Skeletal muscle cell (primary cell): ENCODE results near the gene PRR22.
"Not testable (repeated sequence)": the region's sequence is repeated elsewhere in the genome, so short reads cannot be mapped to it uniquely, and the experiment has no call there.

Experiments used
- DNase-seq: peaks from one replicate; pipeline ENCODE4 v3.0.0-alpha.2; 2010; ENCODE audit warnings: low read depth
- H3K4me3 ChIP-seq: 2 replicates; pipeline ENCODE4 v1.5.1; 2011; ENCODE audit warnings: low read depth, mild to moderate bottlenecking, control low read depth, low read length, moderate library complexity

The PRR22 gene

GRCh38 chr19:5795382-5795919 lies 10.9 kb upstream of the PRR22 start:
- no peak for DNase-seq
- no peak overlapping the region for H3K4me3 ChIP-seq

GRCh38 chr19:5793188-5793587 lies 8.6 kb upstream of the PRR22 start:
- no peak for DNase-seq
- no peak overlapping the region for H3K4me3 ChIP-seq

GRCh38 chr19:5792224-5792623 lies 7.7 kb upstream of the PRR22 start:
- no peak for DNase-seq
- no peak overlapping the region for H3K4me3 ChIP-seq

GRCh38 chr19:5790559-5791520 lies 6.3 kb upstream of the PRR22 start, which contains the start of gene DUS3L:
DUS3L (minus strand) TSS chr19:5791163; CDS start chr19:5791141, 22 bp downstream.
- peak within 1 kb of the TSS; percentile 92 for H3K4me3 ChIP-seq
- peak; percentile 96 for DNase-seq

- H3K4me3 ChIP-seq = peak overlapping the region; percentile 92
- no peak for DNase-seq
Observed at GRCh38 chr19:5789886-5790558, 5.5 kb upstream of the PRR22 start.

GRCh38 chr19:5789351-5789761 lies 4.8 kb upstream of the PRR22 start:
- no peak for DNase-seq
- no peak overlapping the region for H3K4me3 ChIP-seq

- H3K4me3 ChIP-seq = no peak overlapping the region
- no peak for DNase-seq
Observed at GRCh38 chr19:5788422-5788821, 3.9 kb upstream of the PRR22 start.

- H3K4me3 ChIP-seq = no peak overlapping the region
- no peak for DNase-seq
Observed at GRCh38 chr19:5787409-5788182, 3.0 kb upstream of the PRR22 start.

GRCh38 chr19:5786593-5787408 lies 2.3 kb upstream of the PRR22 start:
- no peak for DNase-seq
- H3K4me3 ChIP-seq = no peak overlapping the region

GRCh38 chr19:5785423-5785822 lies 877 bp upstream of the PRR22 start:
- DNase-seq = no peak
- no peak overlapping the region for H3K4me3 ChIP-seq

- no peak overlapping the region for H3K4me3 ChIP-seq
- DNase-seq = no peak
Observed at GRCh38 chr19:5782945-5783919, 1.3 kb downstream of the PRR22 start.

GRCh38 chr19:5782322-5782721 lies 2.2 kb downstream of the PRR22 start:
- no peak for DNase-seq
- H3K4me3 ChIP-seq = no peak overlapping the region

GRCh38 chr19:5780916-5781315 lies 3.6 kb downstream of the PRR22 start:
- H3K4me3 ChIP-seq, DNase-seq: not testable (repeated sequence)

- no peak overlapping the region for H3K4me3 ChIP-seq
- no peak for DNase-seq
Observed at GRCh38 chr19:5778402-5778801, 6.1 kb downstream of the PRR22 start.

- no peak overlapping the region for H3K4me3 ChIP-seq
- DNase-seq = peak; percentile 10
Observed at GRCh38 chr19:5775668-5776309, 8.8 kb downstream of the PRR22 start.

GRCh38 chr19:5774921-5775320 lies 9.6 kb downstream of the PRR22 start:
- H3K4me3 ChIP-seq = no peak overlapping the region
- DNase-seq = no peak

- no peak for DNase-seq
- H3K4me3 ChIP-seq = no peak overlapping the region
Observed at GRCh38 chr19:5773276-5773675, 11.3 kb downstream of the PRR22 start.
